Sigmoid colon (tissue), 7 donors: ENCODE measurements around the gene PRKN. TPM values are rescaled to one million over a fixed set of nuclear protein-coding genes. Genes with fewer than 3 reads are reported as not detected.

ENCODE experiments used
- DNase-seq: peaks from one replicate; pipeline ENCODE4 v3.0.0-alpha.2; 2019
- H3K27ac ChIP-seq, 4 donors: fragments of 200-600 bp; sonication (generic); one replicate each; pipeline ENCODE4 v1.5.1; 2016 to 2019; ENCODE audit warnings: mild to moderate bottlenecking in 1 of 4
- H3K27me3 ChIP-seq, 3 donors: fragments of 200-600 bp; sonication (generic); one replicate each; pipeline ENCODE4 v1.5.1; 2019; ENCODE audit warnings: mild to moderate bottlenecking in 1 of 3
- H3K36me3 ChIP-seq, 4 donors: fragments of 200-600 bp; sonication (generic); one replicate each; pipeline ENCODE4 v1.5.1; 2016 to 2019
- H3K4me1 ChIP-seq, 4 donors: fragments of 200-600 bp; sonication (generic); one replicate each; pipeline ENCODE4 v1.5.1; 2017 to 2019
- H3K4me3 ChIP-seq, 4 donors: fragments of 200-600 bp; sonication (generic); one replicate each; pipeline ENCODE4 v1.5.1; 2017 to 2019; ENCODE audit warnings: mild to moderate bottlenecking in 2 of 4, moderate library complexity in 1 of 4
- H3K9me3 ChIP-seq, 4 donors: fragments of 200-600 bp in 3 of 4; sonication (generic) in 3 of 4; one replicate each; pipeline versions ENCODE4 v1.5.1 to v1.6.1; 2013 to 2019
- CTCF ChIP-seq, 4 experiments: fragments of 450-650 bp in 3 of 4; fragments of 200-600 bp in 1 of 4; IDR thresholded peaks; one replicate each; pipeline ENCODE4 v1.5.1; 2016 to 2019; ENCODE audit warnings: antibody characterized with exemption in 4 of 4, mild to moderate bottlenecking in 3 of 4, moderate library complexity in 2 of 4
- EP300 ChIP-seq, 4 donors: sonication (generic); formaldehyde crosslinking; IDR thresholded peaks; one replicate each; pipeline ENCODE4 v1.6.1; 2017; ENCODE audit warnings: antibody characterized with exemption in 4 of 4
- POLR2A ChIP-seq, 2 donors: fragments of 450-650 bp; IDR thresholded peaks; one replicate each; pipeline ENCODE4 v1.6.1; 2016; ENCODE audit warnings: antibody characterized with exemption in 2 of 2, mild to moderate bottlenecking in 2 of 2, moderate library complexity in 2 of 2
- POLR2AphosphoS5 ChIP-seq, 4 donors: sonication (generic); formaldehyde crosslinking; IDR thresholded peaks; one replicate each; pipeline ENCODE4 v1.6.1; 2017; ENCODE audit warnings: antibody characterized with exemption in 4 of 4
- WGBS, 2 donors: extraction: QIAGEN DNeasy Blood & Tissue Kit; methylation state at CpG; one replicate each; pipeline ENCODE4 v1.1.7; 2013; 5-methylcytosine and 5-hydroxymethylcytosine counted together
- intact Hi-C: fragments of 100-400 bp; cut with DNase I; formaldehyde crosslinking; loops from one replicate; pipeline ENCODE4 v1.15.1; 2023
- polyA plus RNA-seq, 3 donors: library from polyadenylated mRNA; stranded (reverse); fragments of 200-250 nt; gene quantifications; one replicate each; pipeline ENCODE4 v1.2.3, GENCODE V29; 2013
- total RNA-seq, 4 donors: library from RNA; depleted of rRNA; stranded (reverse); fragments of >200 nt; gene quantifications; one replicate each; pipeline ENCODE4 v1.1.0, GENCODE V29; 2016
- donor health status: healthy with polysubstance abuse.
- donor health status: Bipolar disorder and iron deficiency.
- donor health status: healthy.

PRKN gene
- total and polyA plus RNA-seq, 7 donors = 0.38 to 173 (median 9.7) TPM

DNA sequence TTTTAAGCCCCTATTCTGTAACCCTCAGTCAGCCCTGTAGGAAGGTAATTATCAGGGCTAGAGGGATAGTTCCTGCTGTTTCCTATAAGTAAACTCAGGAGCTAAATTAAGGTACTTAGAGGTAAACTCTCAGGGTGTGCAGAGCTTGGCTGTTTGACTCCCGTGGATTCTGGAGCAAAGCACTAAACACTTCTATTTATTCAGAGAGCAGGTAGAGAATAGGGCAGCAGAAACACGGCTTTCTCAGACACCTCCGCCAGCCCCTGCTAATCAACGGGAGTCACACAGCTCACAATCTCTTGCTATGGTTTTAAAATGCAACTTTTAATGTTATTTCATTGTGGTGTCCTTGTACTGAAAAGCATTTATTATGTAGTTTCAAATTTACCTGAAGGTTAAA is 21.8 kb downstream of the PRKN start:
- no peak overlapping the region for H3K4me3 ChIP-seq
- H3K4me1 ChIP-seq = peaks cover 0 to 7% (median 2%) of the 10 kb centered on the region in 4 donors
- H3K9me3 ChIP-seq = no peaks in the 10 kb centered on the region
- no peaks in the 10 kb centered on the region for H3K36me3 ChIP-seq
- no peak for TF ChIP-seq POLR2AphosphoS5 (IDR thresholded peaks at IDR 0.05)
- no peak for TF ChIP-seq EP300 (IDR thresholded peaks at IDR 0.05)
- TF ChIP-seq POLR2A (IDR thresholded peaks at IDR 0.05) = no peak
- TF ChIP-seq CTCF (IDR thresholded peaks at IDR 0.05) = no peak
- WGBS, 2 donors = 75 to 81% methylated on average over 4 of the region's 4 CpGs
- H3K27ac ChIP-seq = peak overlapping the region in 1 of 4 donors; percentile 51
- intact Hi-C loops = no loop called here
- DNase-seq = no peak
- H3K27me3 ChIP-seq = no peaks in the 10 kb centered on the region

DNA sequence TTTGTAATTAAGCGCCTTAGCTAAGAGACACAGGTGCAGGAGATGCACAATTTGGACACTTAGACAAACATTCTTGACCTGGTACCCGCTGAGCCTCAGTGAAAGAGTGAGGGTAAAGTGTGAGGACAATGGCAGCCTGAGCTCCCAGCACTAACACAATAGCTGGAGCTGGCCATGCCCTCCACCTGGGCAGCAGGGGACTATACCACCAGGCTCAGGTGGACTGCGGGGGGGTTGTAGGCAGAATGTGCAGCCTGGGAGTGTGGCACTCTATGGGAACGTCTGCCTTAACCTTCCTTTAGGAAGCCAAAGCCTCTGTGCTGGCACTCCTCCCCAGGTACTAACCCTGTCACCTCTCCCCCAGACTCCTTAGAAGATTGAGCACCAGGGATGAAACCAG is 23.6 kb downstream of the PRKN start:
- H3K36me3 ChIP-seq = no peaks in the 10 kb centered on the region
- H3K4me3 ChIP-seq = no peak overlapping the region
- no peak overlapping the region for H3K27ac ChIP-seq
- 92 to 98% methylated on average over 4 of the region's 4 CpGs for WGBS, 2 donors
- H3K9me3 ChIP-seq = no peaks in the 10 kb centered on the region
- peaks cover 0 to 7% (median 2%) of the 10 kb centered on the region in 4 donors for H3K4me1 ChIP-seq
- H3K27me3 ChIP-seq = no peaks in the 10 kb centered on the region
- TF ChIP-seq CTCF (IDR thresholded peaks at IDR 0.05) (no peak), POLR2A (IDR thresholded peaks at IDR 0.05) (no peak), POLR2AphosphoS5 (IDR thresholded peaks at IDR 0.05) (no peak), EP300 (IDR thresholded peaks at IDR 0.05) (no peak)
- no peak for DNase-seq
- intact Hi-C loops = no loop called here

DNA sequence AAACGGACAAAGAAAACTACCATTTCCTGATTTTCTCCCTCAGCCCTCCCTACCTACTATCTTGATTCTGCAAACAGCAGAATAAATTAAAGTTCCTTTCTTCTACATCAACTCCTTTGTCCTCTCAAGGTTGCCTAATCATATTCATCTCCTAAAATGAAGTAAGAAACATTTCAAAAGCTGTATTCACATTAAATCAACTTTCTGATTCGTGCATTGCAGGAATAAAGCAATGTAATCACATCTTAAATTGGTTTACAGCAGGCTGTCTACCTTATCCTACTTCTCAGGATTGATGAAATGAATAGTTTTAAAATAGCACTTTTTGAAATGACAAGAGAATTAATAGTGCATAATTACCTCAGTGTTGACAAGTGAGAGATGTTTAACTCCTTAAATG is 25.1 kb downstream of the PRKN start:
- Histone ChIP-seq H3K27me3 (no peaks in the 10 kb centered on the region), H3K9me3 (no peaks in the 10 kb centered on the region), H3K36me3 (no peaks in the 10 kb centered on the region), H3K4me3 (no peak overlapping the region), H3K4me1 (peaks cover 0 to 7% (median 2%) of the 10 kb centered on the region in 4 donors), H3K27ac (no peak overlapping the region)
- DNase-seq = no peak
- 49 to 73% methylated on average over 2 of the region's 2 CpGs for WGBS, 2 donors
- no peak for TF ChIP-seq POLR2AphosphoS5 (IDR thresholded peaks at IDR 0.05)
- TF ChIP-seq POLR2A (IDR thresholded peaks at IDR 0.05) = no peak
- TF ChIP-seq CTCF (IDR thresholded peaks at IDR 0.05) = no peak
- TF ChIP-seq EP300 (IDR thresholded peaks at IDR 0.05) = no peak
- intact Hi-C loops = no loop called here

GRCh38 chr6:162701551-162701950 is 26.0 kb downstream of the PRKN start:
- Histone ChIP-seq H3K27me3 (no peaks in the 10 kb centered on the region), H3K9me3 (no peaks in the 10 kb centered on the region), H3K36me3 (no peaks in the 10 kb centered on the region), H3K27ac (no peak overlapping the region), H3K4me3 (no peak overlapping the region), H3K4me1 (peaks cover 0 to 7% (median 2%) of the 10 kb centered on the region in 4 donors)
- 82 to 95% methylated on average over 1 of the region's 1 CpG for WGBS, 2 donors
- no peak for TF ChIP-seq CTCF (IDR thresholded peaks at IDR 0.05)
- no peak for TF ChIP-seq POLR2A (IDR thresholded peaks at IDR 0.05)
- TF ChIP-seq EP300 (IDR thresholded peaks at IDR 0.05) = no peak
- TF ChIP-seq POLR2AphosphoS5 (IDR thresholded peaks at IDR 0.05) = no peak
- intact Hi-C loops = no loop called here
- DNase-seq = no peak

DNA sequence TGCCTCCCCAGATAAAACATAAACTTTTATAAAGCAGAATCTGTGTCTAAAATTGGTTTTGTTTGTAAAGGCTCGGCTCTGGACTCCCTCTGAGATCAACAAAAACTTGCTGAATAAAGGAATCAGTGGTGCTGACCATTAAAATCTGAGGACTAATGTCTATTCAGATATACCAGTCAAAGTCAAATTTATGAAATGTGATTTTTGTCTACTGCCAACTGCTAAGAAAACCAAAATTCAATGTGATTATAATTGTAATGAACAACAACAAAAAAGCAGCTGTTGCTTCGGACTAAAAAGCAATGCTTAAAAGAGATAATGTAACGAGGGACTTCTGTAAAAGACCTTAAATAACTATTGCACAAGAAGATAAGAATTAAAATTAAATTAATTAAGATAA is 26.6 kb downstream of the PRKN start:
- no peak overlapping the region for H3K4me3 ChIP-seq
- H3K27me3 ChIP-seq = no peaks in the 10 kb centered on the region
- TF ChIP-seq EP300 (IDR thresholded peaks at IDR 0.05) = no peak
- WGBS, 2 donors = 81 to 89% methylated on average over 3 of the region's 3 CpGs
- intact Hi-C loops = no loop called here
- no peak for DNase-seq
- H3K4me1 ChIP-seq = peaks cover 0 to 6% (median 2%) of the 10 kb centered on the region in 4 donors
- no peaks in the 10 kb centered on the region for H3K9me3 ChIP-seq
- no peaks in the 10 kb centered on the region for H3K36me3 ChIP-seq
- H3K27ac ChIP-seq = no peak overlapping the region
